Left ventricle myocardium inferior (tissue), 1 donor: ENCODE measurements around the gene HNRNPUL2. TPM values are rescaled to one million over a fixed set of nuclear protein-coding genes. Genes with fewer than 3 reads are reported as not detected.

Experiments
- DNase-seq: peaks from one replicate; pipeline ENCODE4 v3.0.0-alpha.2; 2020
- H3K27ac ChIP-seq: fragments of 200-600 bp; replicated peaks from 2 replicates; pipeline ENCODE4 v1.8.0; 2021
- H3K27me3 ChIP-seq: fragments of 200-600 bp; 2 replicates; pipeline ENCODE4 v1.8.0; 2021; ENCODE audit warnings: low read depth
- H3K36me3 ChIP-seq: fragments of 200-600 bp; 2 replicates; pipeline ENCODE4 v1.8.0; 2021
- H3K4me1 ChIP-seq: fragments of 200-600 bp; 2 replicates; pipeline ENCODE4 v1.8.0; 2021
- H3K4me3 ChIP-seq: fragments of 200-600 bp; 2 replicates; pipeline ENCODE4 v1.8.0; 2021; ENCODE audit warnings: mild to moderate bottlenecking, moderate library complexity
- H3K9me3 ChIP-seq: fragments of 200-600 bp; replicated peaks from 2 replicates; pipeline ENCODE4 v1.8.0; 2021
- CTCF ChIP-seq: fragments of 200-600 bp; IDR thresholded peaks from 2 replicates; pipeline ENCODE4 v1.8.0; 2021; ENCODE audit warnings: antibody characterized with exemption, mild to moderate bottlenecking, borderline replicate concordance
- intact Hi-C: fragments of 100-400 bp; cut with micrococcal nuclease; formaldehyde crosslinking; loops from one replicate; pipeline ENCODE4 v1.11.0; 2022
- total RNA-seq: library from RNA; stranded (reverse); fragmentation: NEBNext Ultra II Directional; extraction: Animal tissue kit (Norgen Biotek cat#: 25700); gene quantifications from one replicate; pipeline ENCODE4 v1.2.1, GENCODE V29; 2021
- donor health status: DM: no; HTN: yes; CAD: no; lungs with severe emphysema.

Gene HNRNPUL2
- total RNA-seq, 1 donor from 2014 or later, result 37.6 TPM

DNA sequence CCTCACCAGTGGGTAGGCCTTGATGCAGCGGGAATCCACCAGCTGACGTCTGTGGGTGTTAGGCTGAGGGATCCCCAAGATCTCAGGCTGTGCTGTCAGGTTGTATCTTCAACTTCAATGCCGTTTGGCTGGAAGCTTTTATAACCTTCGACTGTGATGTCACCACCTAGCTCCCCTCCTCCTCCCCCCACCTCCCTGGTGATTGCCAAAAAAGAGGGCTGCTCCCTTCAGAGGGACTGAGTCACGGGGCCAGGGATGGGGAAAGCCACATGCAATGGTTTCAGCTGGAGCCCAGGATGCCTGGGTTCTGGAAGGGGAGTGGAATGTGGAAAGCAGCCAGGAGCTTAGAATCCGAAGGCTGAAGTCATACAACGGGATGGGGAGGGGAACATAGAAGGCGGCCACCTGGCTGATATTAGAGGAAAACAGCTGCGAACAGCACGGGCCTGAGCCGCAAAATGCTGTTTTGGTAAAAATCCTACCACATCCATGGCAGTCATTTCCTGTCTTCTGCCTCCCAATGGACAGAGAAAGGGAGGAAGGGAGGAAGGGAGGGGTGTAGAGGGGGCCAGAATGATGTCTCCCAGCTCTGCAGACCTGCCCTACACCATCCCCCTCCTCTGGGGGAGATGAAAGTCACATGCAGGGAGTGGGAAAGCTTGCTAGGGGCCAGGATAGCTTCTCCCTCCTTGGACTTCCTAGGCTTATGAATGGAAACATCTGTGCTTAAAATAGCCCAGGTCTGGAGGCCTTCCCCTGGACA lies 37.7 kb downstream of the HNRNPUL2 start, which contains the start of gene LRRN4CL:
Gene LRRN4CL (minus strand): TSS at position 110 of the 763 bp plus-strand sequence. CDS start 1,022 bp downstream, outside the sequence.
- no peak for TF ChIP-seq CTCF
- Histone ChIP-seq H3K4me1 (peaks cover 36% of the 10 kb centered on the region), H3K9me3 (no peaks in the 10 kb centered on the region), H3K27me3 (peaks cover 6% of the 10 kb centered on the region), H3K27ac (peak within 1 kb of the TSS; percentile 79), H3K36me3 (peaks cover 30% of the 10 kb centered on the region), H3K4me3 (peak within 1 kb of the TSS; percentile 61)
- intact Hi-C loops, result loop anchor here (10.0 kb wide), 1 partner anchor 305 kb away; no protein-coding TSS in a partner anchor
- peak; percentile 79 for DNase-seq

- no peak for TF ChIP-seq CTCF
- no peaks in the 10 kb centered on the region for H3K9me3 ChIP-seq
- H3K36me3 ChIP-seq, result peaks cover 30% of the 10 kb centered on the region
- DNase-seq, result no peak
- H3K27ac ChIP-seq, result peak overlapping the region; percentile 79
- intact Hi-C loops, result no loop called here
- H3K4me3 ChIP-seq, result peak overlapping the region; percentile 61
- H3K4me1 ChIP-seq, result peaks cover 31% of the 10 kb centered on the region
- peaks cover 6% of the 10 kb centered on the region for H3K27me3 ChIP-seq
These were observed 38.8 kb downstream of the HNRNPUL2 start for GRCh38 chr11:62688491-62688890.

GRCh38 chr11:62687508-62688396 lies 39.5 kb downstream of the HNRNPUL2 start:
- Histone ChIP-seq H3K27me3 (peaks cover 6% of the 10 kb centered on the region), H3K4me3 (peak overlapping the region; percentile 61), H3K9me3 (no peaks in the 10 kb centered on the region), H3K36me3 (peaks cover 29% of the 10 kb centered on the region), H3K4me1 (peaks cover 31% of the 10 kb centered on the region), H3K27ac (peak overlapping the region; percentile 79)
- peak; percentile 34 for DNase-seq
- intact Hi-C loops, result no loop called here
- TF ChIP-seq CTCF, result no peak

DNA sequence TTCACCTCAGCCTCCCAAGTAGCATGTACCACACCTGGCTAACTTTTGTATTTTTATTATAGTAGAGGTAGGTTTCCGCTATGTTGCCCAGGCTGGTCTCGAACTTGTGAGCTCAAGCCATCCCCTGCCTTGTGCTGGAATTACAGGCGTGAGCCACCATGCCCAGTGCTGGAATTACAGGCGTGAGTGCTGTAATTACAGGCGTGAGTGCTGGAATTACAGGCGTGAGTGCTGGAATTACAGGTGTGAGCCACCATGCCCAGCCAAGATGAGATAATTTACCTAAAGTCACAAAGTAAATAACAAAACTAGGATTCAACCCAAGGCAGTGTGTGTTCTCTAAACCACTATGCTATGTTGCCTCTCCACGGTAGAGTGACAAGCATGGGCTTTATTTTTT lies 44.7 kb downstream of the HNRNPUL2 start:
- Histone ChIP-seq H3K4me1 (peaks cover 38% of the 10 kb centered on the region), H3K9me3 (no peaks in the 10 kb centered on the region), H3K4me3 (no peak overlapping the region), H3K27me3 (no peaks in the 10 kb centered on the region), H3K27ac (no peak overlapping the region), H3K36me3 (peaks cover 7% of the 10 kb centered on the region)
- intact Hi-C loops, result no loop called here
- DNase-seq, result no peak
- no peak for TF ChIP-seq CTCF

- peak; percentile 38 for DNase-seq
- intact Hi-C loops, result no loop called here
- H3K4me3 ChIP-seq, result no peak overlapping the region
These were observed 46.4 kb downstream of the HNRNPUL2 start for GRCh38 chr11:62680825-62681240.

More at GRCh38 chr11:62680825-62681240, 46.4 kb downstream of the HNRNPUL2 start:
- peak; percentile 70 for TF ChIP-seq CTCF
- Histone ChIP-seq H3K27ac (peak overlapping the region; percentile 95), H3K27me3 (no peaks in the 10 kb centered on the region), H3K4me1 (peaks cover 52% of the 10 kb centered on the region), H3K9me3 (no peaks in the 10 kb centered on the region), H3K36me3 (peaks cover 23% of the 10 kb centered on the region)
